WTC11 (cell line): Measurements from ENCODE around the gene LARP1. TPM values are rescaled to one million over a fixed set of nuclear protein-coding genes. Genes with fewer than 3 reads are reported as not detected.

Experiments used
- ATAC-seq: fragments of 200-7000 bp; cut with Tn5 transposase; 2 replicates; pipeline ENCODE4 v1.10.0; 2021; ENCODE audit warnings: mild to moderate bottlenecking, moderate library complexity
- CTCF ChIA-PET: fragments of 300-600 bp; sonication (Branson Sonifier 250); formaldehyde crosslinking; loops from one replicate; lab custom pipeline; 2021; ENCODE audit warnings: antibody characterized with exemption; lab: Charles Lee
- POLR2A ChIA-PET: fragments of 350-600 bp; sonication (Branson Sonifier 250); formaldehyde crosslinking; loops from one replicate; lab custom pipeline; 2021; ENCODE audit warnings: antibody characterized with exemption; lab: Charles Lee
- DNase-seq: peaks from one replicate; pipeline ENCODE4 v3.0.0; 2021; ENCODE audit warnings: low spot score
- H3K27ac Mint-ChIP-seq: 2 replicates; pipeline ENCODE4 v1.8.0; 2021; ENCODE audit warnings: mixed read lengths
- H3K27me3 Mint-ChIP-seq: 2 replicates; pipeline ENCODE4 v1.8.0; 2021; ENCODE audit warnings: low read depth, mild to moderate bottlenecking, moderate library complexity, mixed read lengths
- H3K36me3 Mint-ChIP-seq: 2 replicates; pipeline ENCODE4 v1.8.0; 2021; ENCODE audit warnings: mixed read lengths
- H3K4me1 Mint-ChIP-seq: 2 replicates; pipeline ENCODE4 v1.8.0; 2022; ENCODE audit warnings: mixed read lengths
- H3K4me3 Mint-ChIP-seq: 2 replicates; pipeline ENCODE4 v1.8.0; 2021; ENCODE audit warnings: mild to moderate bottlenecking, moderate library complexity, mixed read lengths
- H3K9me3 Mint-ChIP-seq: 2 replicates; pipeline ENCODE4 v1.8.0; 2021; ENCODE audit warnings: mixed read lengths
- CREM ChIP-seq: sonication (generic); formaldehyde crosslinking; IDR thresholded peaks from 2 replicates; pipeline ENCODE4 v1.8.1; 2022; ENCODE audit warnings: mild to moderate bottlenecking, missing genetic modification reagents, moderate library complexity
- FOXK1 ChIP-seq: sonication (generic); formaldehyde crosslinking; IDR thresholded peaks from 2 replicates; pipeline ENCODE4 v1.8.0; 2022; ENCODE audit warnings: mild to moderate bottlenecking, moderate library complexity, missing genetic modification reagents
- GRHL2 ChIP-seq: fragments of 250-450 bp; sonication (Bioruptor Pico); IDR thresholded peaks from 2 replicates; pipeline ENCODE4 v1.8.0; 2022; ENCODE audit warnings: mild to moderate bottlenecking, moderate library complexity; ENCODE audit not compliant: insufficient replicate concordance, severe bottlenecking
- NFE2L1 ChIP-seq: sonication (generic); formaldehyde crosslinking; IDR thresholded peaks from 2 replicates; pipeline ENCODE4 v1.8.1; 2023; ENCODE audit warnings: missing genetic modification reagents
- USF2 ChIP-seq: sonication (generic); formaldehyde crosslinking; IDR thresholded peaks from 2 replicates; pipeline ENCODE4 v1.8.1; 2023; ENCODE audit warnings: mild to moderate bottlenecking, missing genetic modification reagents, moderate library complexity
- ZNF263 ChIP-seq: sonication (generic); formaldehyde crosslinking; IDR thresholded peaks from 2 replicates; pipeline ENCODE4 v1.8.1; 2022; ENCODE audit warnings: low read depth, mild to moderate bottlenecking, moderate library complexity, missing genetic modification reagents
- total RNA-seq: library from RNA; stranded (reverse); gene quantifications from 3 replicates; pipeline ENCODE4 v1.2.3, GENCODE V29; 2021
- TF ChIP-seq, protein P1 (sequence below): fragments of 250-450 bp; sonication (Bioruptor Pico); IDR thresholded peaks from 2 replicates; pipeline ENCODE4 v1.9.0; 2021; ENCODE audit warnings: mild to moderate bottlenecking, borderline replicate concordance
- TF ChIP-seq, protein P2 (sequence below): sonication (generic); formaldehyde crosslinking; IDR thresholded peaks from 2 replicates; pipeline ENCODE4 v1.8.0; 2022; ENCODE audit warnings: mild to moderate bottlenecking, missing genetic modification reagents
- TF ChIP-seq, protein P3 (sequence below): sonication (generic); formaldehyde crosslinking; IDR thresholded peaks from 2 replicates; pipeline ENCODE4 v1.8.0; 2022; ENCODE audit warnings: missing genetic modification reagents

LARP1 gene
- total RNA-seq, 1 experiment from 2014 or later = 406 TPM

DNA sequence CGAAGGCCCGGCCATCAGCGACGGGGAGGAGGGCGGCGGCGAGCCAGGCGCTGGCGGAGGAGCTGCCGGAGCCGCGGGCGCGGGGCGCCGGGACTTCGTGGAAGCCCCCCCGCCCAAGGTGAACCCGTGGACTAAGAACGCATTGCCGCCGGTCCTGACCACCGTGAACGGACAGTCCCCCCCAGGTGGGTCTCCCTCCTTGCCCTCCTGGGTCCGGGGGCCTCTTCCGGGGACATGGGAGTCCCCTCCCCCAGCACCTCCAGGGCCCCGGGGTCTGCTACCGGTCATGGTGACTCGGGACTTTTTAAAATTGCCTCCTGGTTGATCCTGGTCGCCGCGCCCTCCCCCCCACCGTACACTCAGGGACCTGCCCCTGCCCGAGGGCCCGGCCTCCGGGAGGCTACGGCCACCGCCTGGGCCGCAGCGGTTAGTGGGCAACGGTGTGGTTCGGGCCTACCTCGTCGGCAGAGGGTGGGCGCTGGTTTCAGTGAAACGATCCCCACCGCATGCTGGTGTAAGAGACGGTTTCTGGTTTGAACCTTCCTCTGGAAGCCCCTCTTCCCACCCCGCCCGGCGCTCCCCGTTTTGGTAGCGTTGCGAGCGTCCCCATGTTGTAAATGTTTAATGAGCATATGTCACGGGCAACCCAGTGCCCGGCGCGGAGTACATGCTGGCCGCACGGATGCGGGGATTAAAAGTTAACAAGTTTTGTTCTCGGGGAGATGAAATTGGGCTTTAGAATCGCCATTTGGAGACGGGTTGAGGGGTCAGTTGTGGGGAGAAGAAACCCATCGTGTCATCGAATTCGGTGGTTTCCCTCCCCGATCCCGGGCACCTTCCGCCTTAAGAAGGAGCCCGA, 1.1 kb downstream of the LARP1 start (continued):
- TF ChIP-seq, protein P1, sequence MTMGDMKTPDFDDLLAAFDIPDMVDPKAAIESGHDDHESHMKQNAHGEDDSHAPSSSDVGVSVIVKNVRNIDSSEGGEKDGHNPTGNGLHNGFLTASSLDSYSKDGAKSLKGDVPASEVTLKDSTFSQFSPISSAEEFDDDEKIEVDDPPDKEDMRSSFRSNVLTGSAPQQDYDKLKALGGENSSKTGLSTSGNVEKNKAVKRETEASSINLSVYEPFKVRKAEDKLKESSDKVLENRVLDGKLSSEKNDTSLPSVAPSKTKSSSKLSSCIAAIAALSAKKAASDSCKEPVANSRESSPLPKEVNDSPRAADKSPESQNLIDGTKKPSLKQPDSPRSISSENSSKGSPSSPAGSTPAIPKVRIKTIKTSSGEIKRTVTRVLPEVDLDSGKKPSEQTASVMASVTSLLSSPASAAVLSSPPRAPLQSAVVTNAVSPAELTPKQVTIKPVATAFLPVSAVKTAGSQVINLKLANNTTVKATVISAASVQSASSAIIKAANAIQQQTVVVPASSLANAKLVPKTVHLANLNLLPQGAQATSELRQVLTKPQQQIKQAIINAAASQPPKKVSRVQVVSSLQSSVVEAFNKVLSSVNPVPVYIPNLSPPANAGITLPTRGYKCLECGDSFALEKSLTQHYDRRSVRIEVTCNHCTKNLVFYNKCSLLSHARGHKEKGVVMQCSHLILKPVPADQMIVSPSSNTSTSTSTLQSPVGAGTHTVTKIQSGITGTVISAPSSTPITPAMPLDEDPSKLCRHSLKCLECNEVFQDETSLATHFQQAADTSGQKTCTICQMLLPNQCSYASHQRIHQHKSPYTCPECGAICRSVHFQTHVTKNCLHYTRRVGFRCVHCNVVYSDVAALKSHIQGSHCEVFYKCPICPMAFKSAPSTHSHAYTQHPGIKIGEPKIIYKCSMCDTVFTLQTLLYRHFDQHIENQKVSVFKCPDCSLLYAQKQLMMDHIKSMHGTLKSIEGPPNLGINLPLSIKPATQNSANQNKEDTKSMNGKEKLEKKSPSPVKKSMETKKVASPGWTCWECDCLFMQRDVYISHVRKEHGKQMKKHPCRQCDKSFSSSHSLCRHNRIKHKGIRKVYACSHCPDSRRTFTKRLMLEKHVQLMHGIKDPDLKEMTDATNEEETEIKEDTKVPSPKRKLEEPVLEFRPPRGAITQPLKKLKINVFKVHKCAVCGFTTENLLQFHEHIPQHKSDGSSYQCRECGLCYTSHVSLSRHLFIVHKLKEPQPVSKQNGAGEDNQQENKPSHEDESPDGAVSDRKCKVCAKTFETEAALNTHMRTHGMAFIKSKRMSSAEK (CRISPR knock-in tag) = no peak
- TF ChIP-seq CREM (0 out of 2 replicates have a peak, but pooled peaks have one; percentile 9), ZNF263 (0 out of 2 replicates have a peak, but pooled peaks have one; percentile 10)

DNA sequence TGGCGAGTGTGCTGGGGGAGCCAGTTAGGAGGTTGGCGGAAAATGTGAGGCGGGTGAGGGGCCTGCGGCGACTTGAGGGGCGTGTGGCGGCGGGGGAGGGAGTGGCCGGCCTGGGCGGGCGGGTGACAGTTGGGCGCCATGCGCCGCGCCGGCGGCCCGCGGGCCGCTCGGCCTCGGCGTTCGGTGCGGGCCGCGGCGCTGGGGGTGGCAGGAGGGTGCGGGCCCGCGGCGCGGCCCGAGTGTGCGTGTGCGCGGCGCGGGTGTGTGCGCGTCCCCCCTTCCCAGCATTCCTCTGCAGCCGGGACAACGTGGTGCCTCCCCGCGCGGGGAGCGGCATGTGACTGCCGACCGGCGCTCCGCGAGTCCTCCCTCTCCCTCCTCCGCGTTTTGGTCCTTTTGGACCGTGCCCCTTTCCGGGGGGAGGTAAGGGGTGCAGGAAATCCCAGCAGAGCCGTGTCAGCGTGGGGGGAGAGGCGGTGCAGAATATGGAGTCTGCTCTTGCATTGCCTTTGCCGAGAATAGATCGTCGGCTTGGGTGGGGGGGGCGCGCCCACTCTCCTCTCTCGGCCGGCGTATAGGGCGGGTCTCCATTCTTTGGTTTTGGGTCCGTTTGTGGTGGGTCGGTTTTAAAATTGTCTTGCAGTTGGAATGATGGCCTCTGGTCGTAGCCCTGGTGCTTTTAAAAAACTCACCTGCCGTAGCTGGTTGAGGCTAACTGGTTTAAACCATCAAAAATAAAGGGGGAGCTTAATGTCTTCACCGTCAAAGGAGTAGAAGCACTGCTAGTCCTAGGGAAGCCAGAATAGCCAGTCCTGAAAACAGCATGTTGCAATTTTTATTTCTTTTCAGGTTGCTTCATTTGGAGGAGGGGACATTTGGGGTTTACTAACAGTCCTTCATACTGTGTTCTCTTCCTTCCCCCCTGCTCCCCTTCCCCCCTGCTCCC, 2.0 kb downstream of the LARP1 start:
- TF ChIP-seq USF2 = peak; percentile 56; the same call in 1 of the 2 replicates
- TF ChIP-seq ZNF263 = peak; percentile 94; the same call in 1 of the 2 replicates
- no peak for TF ChIP-seq NFE2L1 (CRISPR knock-in tag)
- TF ChIP-seq FOXK1 (CRISPR knock-in tag) = 0 out of 2 replicates have a peak, but pooled peaks have one; percentile 8
- no peak for TF ChIP-seq GRHL2 (CRISPR knock-in tag)
- TF ChIP-seq, protein P2, sequence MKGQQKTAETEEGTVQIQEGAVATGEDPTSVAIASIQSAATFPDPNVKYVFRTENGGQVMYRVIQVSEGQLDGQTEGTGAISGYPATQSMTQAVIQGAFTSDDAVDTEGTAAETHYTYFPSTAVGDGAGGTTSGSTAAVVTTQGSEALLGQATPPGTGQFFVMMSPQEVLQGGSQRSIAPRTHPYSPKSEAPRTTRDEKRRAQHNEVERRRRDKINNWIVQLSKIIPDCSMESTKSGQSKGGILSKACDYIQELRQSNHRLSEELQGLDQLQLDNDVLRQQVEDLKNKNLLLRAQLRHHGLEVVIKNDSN (CRISPR knock-in tag) = peak; percentile 26; the same call in 1 of the 2 replicates
- TF ChIP-seq, protein P3, sequence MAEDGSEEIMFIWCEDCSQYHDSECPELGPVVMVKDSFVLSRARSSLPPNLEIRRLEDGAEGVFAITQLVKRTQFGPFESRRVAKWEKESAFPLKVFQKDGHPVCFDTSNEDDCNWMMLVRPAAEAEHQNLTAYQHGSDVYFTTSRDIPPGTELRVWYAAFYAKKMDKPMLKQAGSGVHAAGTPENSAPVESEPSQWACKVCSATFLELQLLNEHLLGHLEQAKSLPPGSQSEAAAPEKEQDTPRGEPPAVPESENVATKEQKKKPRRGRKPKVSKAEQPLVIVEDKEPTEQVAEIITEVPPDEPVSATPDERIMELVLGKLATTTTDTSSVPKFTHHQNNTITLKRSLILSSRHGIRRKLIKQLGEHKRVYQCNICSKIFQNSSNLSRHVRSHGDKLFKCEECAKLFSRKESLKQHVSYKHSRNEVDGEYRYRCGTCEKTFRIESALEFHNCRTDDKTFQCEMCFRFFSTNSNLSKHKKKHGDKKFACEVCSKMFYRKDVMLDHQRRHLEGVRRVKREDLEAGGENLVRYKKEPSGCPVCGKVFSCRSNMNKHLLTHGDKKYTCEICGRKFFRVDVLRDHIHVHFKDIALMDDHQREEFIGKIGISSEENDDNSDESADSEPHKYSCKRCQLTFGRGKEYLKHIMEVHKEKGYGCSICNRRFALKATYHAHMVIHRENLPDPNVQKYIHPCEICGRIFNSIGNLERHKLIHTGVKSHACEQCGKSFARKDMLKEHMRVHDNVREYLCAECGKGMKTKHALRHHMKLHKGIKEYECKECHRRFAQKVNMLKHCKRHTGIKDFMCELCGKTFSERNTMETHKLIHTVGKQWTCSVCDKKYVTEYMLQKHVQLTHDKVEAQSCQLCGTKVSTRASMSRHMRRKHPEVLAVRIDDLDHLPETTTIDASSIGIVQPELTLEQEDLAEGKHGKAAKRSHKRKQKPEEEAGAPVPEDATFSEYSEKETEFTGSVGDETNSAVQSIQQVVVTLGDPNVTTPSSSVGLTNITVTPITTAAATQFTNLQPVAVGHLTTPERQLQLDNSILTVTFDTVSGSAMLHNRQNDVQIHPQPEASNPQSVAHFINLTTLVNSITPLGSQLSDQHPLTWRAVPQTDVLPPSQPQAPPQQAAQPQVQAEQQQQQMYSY (CRISPR knock-in tag) = 0 out of 2 replicates have a peak, but pooled peaks have one; percentile 23
- Mint-ChIP-seq H3K27ac (peak overlapping the region; percentile 91), H3K36me3 (peaks cover 4% of the 10 kb centered on the region), H3K4me1 (peaks cover 62% of the 10 kb centered on the region), H3K4me3 (peak overlapping the region; percentile 93), H3K27me3 (no peaks in the 10 kb centered on the region), H3K9me3 (no peaks in the 10 kb centered on the region)
- DNase-seq (peak; percentile 41), ATAC-seq (no peak)
- ChIA-PET POLR2A (interaction anchor here (0.7 to 1.6 kb wide), 3 partner anchors 9 to 79 kb away, joined by 3 to 5 read pairs (median 4); no protein-coding TSS in a partner anchor), CTCF (interaction anchor here (0.8 to 2.7 kb wide), 2 partner anchors 107 to 112 kb away, joined by 4 to 11 read pairs; no protein-coding TSS in a partner anchor)
